ENCODE data around the gene INTS15.

DNA sequence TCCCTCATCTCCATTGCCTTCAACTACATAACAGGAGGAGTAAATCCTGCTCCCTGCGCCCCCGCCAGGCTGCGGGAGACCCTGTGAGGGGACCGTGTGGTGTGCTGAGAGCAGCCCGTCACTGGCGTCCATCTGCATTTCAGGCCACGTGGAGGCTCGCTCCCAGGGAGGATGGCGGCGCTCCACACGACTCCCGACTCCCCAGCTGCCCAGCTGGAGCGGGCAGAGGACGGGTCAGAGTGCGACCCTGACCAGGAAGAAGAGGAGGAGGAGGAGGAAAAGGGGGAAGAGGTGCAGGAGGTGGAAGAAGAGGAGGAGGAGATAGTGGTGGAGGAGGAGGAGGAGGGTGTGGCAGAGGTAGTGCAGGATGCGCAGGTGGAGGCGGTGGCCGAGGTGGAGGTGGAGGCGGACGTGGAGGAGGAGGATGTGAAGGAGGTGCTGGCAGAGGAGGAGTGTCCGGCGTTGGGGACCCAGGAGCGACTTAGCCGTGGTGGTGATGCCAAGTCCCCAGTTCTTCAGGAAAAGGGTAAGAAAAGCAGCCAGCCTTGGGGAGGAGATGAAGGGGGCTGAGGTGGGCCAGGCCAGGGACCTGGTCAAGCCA, 52.5 kb downstream of the INTS15 start:
- TF ChIP-seq, protein P1, sequence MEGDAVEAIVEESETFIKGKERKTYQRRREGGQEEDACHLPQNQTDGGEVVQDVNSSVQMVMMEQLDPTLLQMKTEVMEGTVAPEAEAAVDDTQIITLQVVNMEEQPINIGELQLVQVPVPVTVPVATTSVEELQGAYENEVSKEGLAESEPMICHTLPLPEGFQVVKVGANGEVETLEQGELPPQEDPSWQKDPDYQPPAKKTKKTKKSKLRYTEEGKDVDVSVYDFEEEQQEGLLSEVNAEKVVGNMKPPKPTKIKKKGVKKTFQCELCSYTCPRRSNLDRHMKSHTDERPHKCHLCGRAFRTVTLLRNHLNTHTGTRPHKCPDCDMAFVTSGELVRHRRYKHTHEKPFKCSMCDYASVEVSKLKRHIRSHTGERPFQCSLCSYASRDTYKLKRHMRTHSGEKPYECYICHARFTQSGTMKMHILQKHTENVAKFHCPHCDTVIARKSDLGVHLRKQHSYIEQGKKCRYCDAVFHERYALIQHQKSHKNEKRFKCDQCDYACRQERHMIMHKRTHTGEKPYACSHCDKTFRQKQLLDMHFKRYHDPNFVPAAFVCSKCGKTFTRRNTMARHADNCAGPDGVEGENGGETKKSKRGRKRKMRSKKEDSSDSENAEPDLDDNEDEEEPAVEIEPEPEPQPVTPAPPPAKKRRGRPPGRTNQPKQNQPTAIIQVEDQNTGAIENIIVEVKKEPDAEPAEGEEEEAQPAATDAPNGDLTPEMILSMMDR (IDR thresholded peaks at IDR 0.05), result no peak
- no peak for TF ChIP-seq POLR2A (IDR thresholded peaks at IDR 0.05)
